Activated T-helper 17 cell treated with anti-CD3 and anti-CD28 coated beads, Interleukin-2, amount 50 U/mL, for 72 hours (primary cell): Measurements from ENCODE around the gene BLOC1S3. TPM values are rescaled to one million over a fixed set of nuclear protein-coding genes. Genes with fewer than 3 reads are reported as not detected.

ENCODE experiments used
- ATAC-seq: fragments of 150-1000 bp; cut with Tn5 transposase; replicated peaks from 2 replicates; pipeline ENCODE4 v1.10.0; 2021; ENCODE audit warnings: mild to moderate bottlenecking, moderate library complexity
- H3K27ac Mint-ChIP-seq: one replicate; pipeline ENCODE4 v1.8.0; 2022; ENCODE audit warnings: mixed read lengths
- H3K27me3 Mint-ChIP-seq: one replicate; pipeline ENCODE4 v1.8.0; 2022; ENCODE audit warnings: mixed read lengths
- H3K36me3 Mint-ChIP-seq: one replicate; pipeline ENCODE4 v1.8.0; 2022; ENCODE audit warnings: low read depth, mild to moderate bottlenecking, mixed read lengths
- H3K4me1 Mint-ChIP-seq: one replicate; pipeline ENCODE4 v1.8.0; 2022; ENCODE audit warnings: mixed read lengths
- H3K4me3 Mint-ChIP-seq: one replicate; pipeline ENCODE4 v1.8.0; 2022; ENCODE audit warnings: mild to moderate bottlenecking, mixed read lengths
- H3K9me3 Mint-ChIP-seq: one replicate; pipeline ENCODE4 v1.8.0; 2022; ENCODE audit warnings: mixed read lengths
- total RNA-seq, 2 donors: library from RNA; stranded (reverse); gene quantifications; one replicate each; pipeline ENCODE4 v1.2.3, GENCODE V29; 2022

The BLOC1S3 gene
- 10 to 100 TPM; 13.9 to 16.7 TPM for total RNA-seq

- H3K27ac Mint-ChIP-seq = peak within 1 kb of the TSS; percentile 88
- ATAC-seq = peak; percentile 89
- H3K4me1 Mint-ChIP-seq = peaks cover 19% of the 10 kb centered on the region
- H3K4me3 Mint-ChIP-seq = peak within 1 kb of the TSS; percentile 82
- no peaks in the 10 kb centered on the region for H3K27me3 Mint-ChIP-seq
- no peaks in the 10 kb centered on the region for H3K9me3 Mint-ChIP-seq
- H3K36me3 Mint-ChIP-seq = peaks cover 19% of the 10 kb centered on the region
These were observed at the start of gene BLOC1S3 for GRCh38 chr19:45178262-45179071. Gene BLOC1S3 (plus strand): TSS chr19:45178784. CDS start chr19:45179297, 513 bp downstream.

- no peaks in the 10 kb centered on the region for H3K9me3 Mint-ChIP-seq
- peaks cover 7% of the 10 kb centered on the region for H3K4me1 Mint-ChIP-seq
- no peaks in the 10 kb centered on the region for H3K36me3 Mint-ChIP-seq
- no peak for ATAC-seq
- H3K27me3 Mint-ChIP-seq = no peaks in the 10 kb centered on the region
- no peak overlapping the region for H3K4me3 Mint-ChIP-seq
- H3K27ac Mint-ChIP-seq = no peak overlapping the region
These were observed 49.8 kb upstream of the BLOC1S3 start for GRCh38 chr19:45128806-45129205.

- ATAC-seq = no peak
- H3K9me3 Mint-ChIP-seq = no peaks in the 10 kb centered on the region
- no peak overlapping the region for H3K4me3 Mint-ChIP-seq
- H3K27ac Mint-ChIP-seq = no peak overlapping the region
- H3K36me3 Mint-ChIP-seq = no peaks in the 10 kb centered on the region
- peaks cover 4% of the 10 kb centered on the region for H3K4me1 Mint-ChIP-seq
- no peaks in the 10 kb centered on the region for H3K27me3 Mint-ChIP-seq
These were observed 48.3 kb upstream of the BLOC1S3 start for GRCh38 chr19:45130236-45130635.

GRCh38 chr19:45130888-45131615 is 47.5 kb upstream of the BLOC1S3 start:
- peak; percentile 62 for ATAC-seq
- peak overlapping the region; percentile 56 for H3K27ac Mint-ChIP-seq
- H3K4me1 Mint-ChIP-seq = peaks cover under 1% of the 10 kb centered on the region
- no peaks in the 10 kb centered on the region for H3K27me3 Mint-ChIP-seq
- no peaks in the 10 kb centered on the region for H3K9me3 Mint-ChIP-seq
- H3K4me3 Mint-ChIP-seq = no peak overlapping the region
- no peaks in the 10 kb centered on the region for H3K36me3 Mint-ChIP-seq

GRCh38 chr19:45133661-45134060 is 44.9 kb upstream of the BLOC1S3 start:
- H3K9me3 Mint-ChIP-seq = no peaks in the 10 kb centered on the region
- H3K27ac Mint-ChIP-seq = peak overlapping the region; percentile 80
- no peaks in the 10 kb centered on the region for H3K27me3 Mint-ChIP-seq
- H3K4me1 Mint-ChIP-seq = no peaks in the 10 kb centered on the region
- H3K36me3 Mint-ChIP-seq = no peaks in the 10 kb centered on the region
- no peak overlapping the region for H3K4me3 Mint-ChIP-seq
- no peak for ATAC-seq

- no peak overlapping the region for H3K27ac Mint-ChIP-seq
- no peaks in the 10 kb centered on the region for H3K27me3 Mint-ChIP-seq
- ATAC-seq = no peak
- no peak overlapping the region for H3K4me3 Mint-ChIP-seq
- H3K4me1 Mint-ChIP-seq = no peaks in the 10 kb centered on the region
- H3K9me3 Mint-ChIP-seq = no peaks in the 10 kb centered on the region
- H3K36me3 Mint-ChIP-seq = no peaks in the 10 kb centered on the region
These were observed 43.3 kb upstream of the BLOC1S3 start for GRCh38 chr19:45135176-45135885.

GRCh38 chr19:45136507-45137178 is 41.9 kb upstream of the BLOC1S3 start:
- no peak for ATAC-seq
- Mint-ChIP-seq H3K9me3 (no peaks in the 10 kb centered on the region), H3K27me3 (no peaks in the 10 kb centered on the region)

GRCh38 chr19:45137179-45137761 is 41.3 kb upstream of the BLOC1S3 start:
- Mint-ChIP-seq H3K27ac (no peak overlapping the region), H3K4me1 (no peaks in the 10 kb centered on the region)

More at GRCh38 chr19:45136507-45137178, 41.9 kb upstream of the BLOC1S3 start:
- Mint-ChIP-seq H3K4me3 (no peak overlapping the region), H3K27ac (no peak overlapping the region), H3K4me1 (no peaks in the 10 kb centered on the region), H3K36me3 (peaks cover 5% of the 10 kb centered on the region)

GRCh38 chr19:45138303-45138751 is 40.3 kb upstream of the BLOC1S3 start:
- ATAC-seq = no peak
- Mint-ChIP-seq H3K27me3 (no peaks in the 10 kb centered on the region), H3K27ac (no peak overlapping the region), H3K4me1 (peaks cover 5% of the 10 kb centered on the region), H3K4me3 (no peak overlapping the region), H3K36me3 (peaks cover 16% of the 10 kb centered on the region), H3K9me3 (no peaks in the 10 kb centered on the region)

More at GRCh38 chr19:45137179-45137761, 41.3 kb upstream of the BLOC1S3 start:
- no peak overlapping the region for H3K4me3 Mint-ChIP-seq
- peaks cover 7% of the 10 kb centered on the region for H3K36me3 Mint-ChIP-seq
- no peak for ATAC-seq
- no peaks in the 10 kb centered on the region for H3K9me3 Mint-ChIP-seq
- H3K27me3 Mint-ChIP-seq = no peaks in the 10 kb centered on the region

- Mint-ChIP-seq H3K36me3 (peaks cover 16% of the 10 kb centered on the region), H3K4me3 (no peak overlapping the region), H3K27me3 (no peaks in the 10 kb centered on the region), H3K4me1 (peaks cover 5% of the 10 kb centered on the region), H3K9me3 (no peaks in the 10 kb centered on the region), H3K27ac (no peak overlapping the region)
- no peak for ATAC-seq
These were observed 39.1 kb upstream of the BLOC1S3 start for GRCh38 chr19:45139286-45140143.

GRCh38 chr19:45140144-45140503 is 38.5 kb upstream of the BLOC1S3 start:
- ATAC-seq = no peak
- Mint-ChIP-seq H3K27ac (no peak overlapping the region), H3K4me1 (peaks cover 5% of the 10 kb centered on the region), H3K9me3 (no peaks in the 10 kb centered on the region), H3K27me3 (no peaks in the 10 kb centered on the region), H3K36me3 (peaks cover 16% of the 10 kb centered on the region), H3K4me3 (no peak overlapping the region)

- no peak overlapping the region for H3K27ac Mint-ChIP-seq
- peaks cover 5% of the 10 kb centered on the region for H3K4me1 Mint-ChIP-seq
- peaks cover 16% of the 10 kb centered on the region for H3K36me3 Mint-ChIP-seq
- H3K4me3 Mint-ChIP-seq = no peak overlapping the region
- no peak for ATAC-seq
- H3K9me3 Mint-ChIP-seq = no peaks in the 10 kb centered on the region
- no peaks in the 10 kb centered on the region for H3K27me3 Mint-ChIP-seq
These were observed 38.1 kb upstream of the BLOC1S3 start for GRCh38 chr19:45140533-45140932.

GRCh38 chr19:45141203-45141900 is 37.2 kb upstream of the BLOC1S3 start:
- ATAC-seq = no peak
- no peak overlapping the region for H3K4me3 Mint-ChIP-seq

More at GRCh38 chr19:45141203-45141900, 37.2 kb upstream of the BLOC1S3 start:
- peaks cover 5% of the 10 kb centered on the region for H3K4me1 Mint-ChIP-seq
- peaks cover 16% of the 10 kb centered on the region for H3K36me3 Mint-ChIP-seq
- H3K27me3 Mint-ChIP-seq = no peaks in the 10 kb centered on the region
- H3K27ac Mint-ChIP-seq = peak overlapping the region; percentile 20
- H3K9me3 Mint-ChIP-seq = no peaks in the 10 kb centered on the region
